ENCODE measurements around the gene FAM162B. TPM values are rescaled to one million over a fixed set of nuclear protein-coding genes. Genes with fewer than 3 reads are reported as not detected.

Gene FAM162B
- total and polyA plus RNA-seq, 11 donors, result 2.7 to 8.9 (median 3.5) TPM

DNA sequence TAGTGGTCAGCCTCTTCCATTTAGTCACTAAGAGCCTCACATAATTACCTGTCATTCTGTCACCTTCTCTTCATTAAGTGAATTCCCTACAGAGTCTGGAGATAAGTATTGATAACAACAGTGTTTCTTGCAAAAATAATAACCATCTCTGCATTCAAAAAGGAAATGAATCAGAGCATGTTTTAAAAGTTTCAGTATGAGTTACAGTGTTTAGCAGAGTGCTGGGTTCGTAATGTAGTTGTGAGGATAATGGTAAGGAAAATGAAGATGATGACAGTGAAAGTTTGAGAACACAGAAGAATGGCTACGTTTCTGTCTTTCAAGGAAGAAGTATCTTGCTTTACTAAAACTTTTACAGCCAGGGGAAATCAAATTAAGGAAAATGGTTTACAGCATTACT lies 32.1 kb upstream of the FAM162B start:
- H3K4me3 ChIP-seq, result no peak overlapping the region
- H3K4me1 ChIP-seq, result no peaks in the 10 kb centered on the region
- peaks cover 0 to 7% (median 0%) of the 10 kb centered on the region in 9 donors for H3K27me3 ChIP-seq
- ATAC-seq (no peak), DNase-seq (no peak)
- no peaks in the 10 kb centered on the region for H3K36me3 ChIP-seq
- H3K9me3 ChIP-seq, result no peaks in the 10 kb centered on the region
- TF ChIP-seq, protein P1, sequence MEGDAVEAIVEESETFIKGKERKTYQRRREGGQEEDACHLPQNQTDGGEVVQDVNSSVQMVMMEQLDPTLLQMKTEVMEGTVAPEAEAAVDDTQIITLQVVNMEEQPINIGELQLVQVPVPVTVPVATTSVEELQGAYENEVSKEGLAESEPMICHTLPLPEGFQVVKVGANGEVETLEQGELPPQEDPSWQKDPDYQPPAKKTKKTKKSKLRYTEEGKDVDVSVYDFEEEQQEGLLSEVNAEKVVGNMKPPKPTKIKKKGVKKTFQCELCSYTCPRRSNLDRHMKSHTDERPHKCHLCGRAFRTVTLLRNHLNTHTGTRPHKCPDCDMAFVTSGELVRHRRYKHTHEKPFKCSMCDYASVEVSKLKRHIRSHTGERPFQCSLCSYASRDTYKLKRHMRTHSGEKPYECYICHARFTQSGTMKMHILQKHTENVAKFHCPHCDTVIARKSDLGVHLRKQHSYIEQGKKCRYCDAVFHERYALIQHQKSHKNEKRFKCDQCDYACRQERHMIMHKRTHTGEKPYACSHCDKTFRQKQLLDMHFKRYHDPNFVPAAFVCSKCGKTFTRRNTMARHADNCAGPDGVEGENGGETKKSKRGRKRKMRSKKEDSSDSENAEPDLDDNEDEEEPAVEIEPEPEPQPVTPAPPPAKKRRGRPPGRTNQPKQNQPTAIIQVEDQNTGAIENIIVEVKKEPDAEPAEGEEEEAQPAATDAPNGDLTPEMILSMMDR (IDR thresholded peaks at IDR 0.05), result no peak
- TF ChIP-seq POLR2A (IDR thresholded peaks at IDR 0.05), result no peak
- intact Hi-C loops (cut with DNase I), result no loop called here
- 54 to 64% (median 58%) methylated on average over 2 of the region's 2 CpGs for WGBS, 4 donors
- H3K27ac ChIP-seq, result no peak overlapping the region

DNA sequence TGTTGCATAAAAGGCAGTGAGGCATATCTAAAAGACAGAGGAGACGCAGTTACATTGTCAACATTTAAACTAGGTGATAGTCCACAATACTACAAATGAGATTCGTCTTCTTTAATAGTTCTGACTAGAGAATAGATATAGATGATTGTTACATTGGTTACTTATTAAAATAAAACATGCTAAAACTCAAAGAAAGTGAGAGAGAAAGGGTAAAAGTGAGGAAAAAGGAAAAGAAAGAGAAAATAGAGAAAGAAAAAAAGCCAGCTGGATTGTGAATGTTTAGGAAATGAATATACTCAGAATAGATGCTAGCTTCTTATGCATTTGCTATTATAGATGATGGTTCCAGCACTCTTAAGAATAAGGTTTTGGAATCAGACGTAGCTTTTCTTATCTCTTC lies 27.7 kb upstream of the FAM162B start:
- Histone ChIP-seq H3K4me3 (no peak overlapping the region), H3K27ac (no peak overlapping the region), H3K27me3 (peaks cover 0 to 6% (median 0%) of the 10 kb centered on the region in 9 donors), H3K4me1 (no peaks in the 10 kb centered on the region), H3K36me3 (no peaks in the 10 kb centered on the region), H3K9me3 (no peaks in the 10 kb centered on the region)
- intact Hi-C loops (cut with DNase I), result no loop called here
- DNase-seq (no peak), ATAC-seq (no peak)
- 62 to 68% (median 64%) methylated on average over 3 of the region's 3 CpGs for WGBS, 4 donors
- TF ChIP-seq POLR2A (IDR thresholded peaks at IDR 0.05), result no peak
- TF ChIP-seq, protein P1 (IDR thresholded peaks at IDR 0.05), result no peak

DNA sequence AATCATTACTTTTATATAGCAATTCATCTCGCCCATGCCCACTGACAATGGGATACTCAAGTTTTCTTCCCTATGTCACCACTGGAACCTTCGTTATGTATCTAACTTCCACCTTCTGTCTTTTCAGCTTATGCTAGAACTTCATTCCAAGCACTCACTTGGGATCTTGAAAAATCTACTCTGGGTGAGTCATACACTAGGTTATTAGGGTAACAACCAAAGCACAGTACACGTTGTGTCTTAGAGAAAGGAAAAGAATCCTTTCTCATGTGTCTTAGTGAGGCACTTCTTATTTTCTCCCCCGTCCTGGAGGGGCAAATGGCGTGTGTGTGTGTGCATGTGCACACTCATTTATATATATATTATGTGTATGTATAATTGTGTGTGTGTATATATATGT lies 18.3 kb upstream of the FAM162B start:
- no peaks in the 10 kb centered on the region for H3K9me3 ChIP-seq
- DNase-seq, result no peak
- TF ChIP-seq, protein P1 (IDR thresholded peaks at IDR 0.05), result no peak
- no peak for TF ChIP-seq POLR2A (IDR thresholded peaks at IDR 0.05)
- 65 to 75% (median 70%) methylated on average over 5 of the region's 5 CpGs for WGBS, 4 donors
- no peaks in the 10 kb centered on the region for H3K4me1 ChIP-seq
- no peak overlapping the region for H3K27ac ChIP-seq
- no peaks in the 10 kb centered on the region for H3K36me3 ChIP-seq
- H3K4me3 ChIP-seq, result no peak overlapping the region
- intact Hi-C loops (cut with DNase I), result loop anchor here in 6 of 10 donors (5.0 to 10.0 kb wide), 6 partner anchors 61 to 533 kb away; no protein-coding TSS in a partner anchor
- ATAC-seq, result peak in 1 of 4 donors; percentile 26
- H3K27me3 ChIP-seq, result peaks cover 0 to 6% (median 0%) of the 10 kb centered on the region in 9 donors

DNA sequence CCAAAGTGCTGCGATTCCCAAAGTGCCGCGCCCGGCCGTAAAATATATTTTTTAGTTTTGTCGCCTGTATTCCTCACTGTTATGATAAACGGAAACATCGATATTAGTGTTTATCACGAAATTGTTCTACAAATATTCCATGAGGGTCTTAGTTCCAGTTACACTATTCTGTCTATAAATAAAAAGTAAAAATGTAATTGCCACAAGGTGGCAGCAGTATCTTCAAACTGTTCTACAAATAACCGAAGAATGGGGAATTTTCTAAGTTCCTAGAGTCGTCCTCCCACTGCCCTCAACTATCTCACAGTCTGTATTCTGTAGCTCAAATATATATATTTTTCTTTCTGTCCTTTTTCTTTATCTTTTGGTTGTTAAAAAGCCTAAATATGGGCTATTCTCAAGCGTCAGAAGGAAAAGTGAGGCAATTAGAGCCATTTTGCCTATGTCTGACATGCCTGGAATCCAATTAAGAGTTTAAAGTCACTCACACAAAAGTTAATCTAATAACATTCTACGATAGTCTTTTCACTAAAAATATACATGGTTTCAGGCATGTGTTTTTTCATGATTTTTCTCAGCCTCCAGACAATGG lies 14.2 kb upstream of the FAM162B start:
- peak overlapping the region in 3 of 12 donors; percentile 8 to 32 (median 14) for H3K4me3 ChIP-seq
- WGBS, 4 donors, result 27 to 31% (median 27%) methylated on average over 13 of the region's 13 CpGs
- ATAC-seq (no peak), DNase-seq (no peak)
- no peaks in the 10 kb centered on the region for H3K9me3 ChIP-seq
- peaks cover 0 to 6% (median 0%) of the 10 kb centered on the region in 9 donors for H3K27me3 ChIP-seq
- intact Hi-C loops (cut with DNase I), result loop anchor here in 7 of 10 donors (5.0 to 10.0 kb wide), 7 partner anchors 65 to 538 kb away; no protein-coding TSS in a partner anchor
- H3K4me1 ChIP-seq, result no peaks in the 10 kb centered on the region
- no peak for TF ChIP-seq POLR2A (IDR thresholded peaks at IDR 0.05)
- TF ChIP-seq, protein P1 (IDR thresholded peaks at IDR 0.05), result peak; percentile 17 to 62 (median 40)
- H3K27ac ChIP-seq, result no peak overlapping the region
- no peaks in the 10 kb centered on the region for H3K36me3 ChIP-seq
